WTC11 (cell line): ENCODE results near the gene TMEM202.

Source experiments
- FOXK1 ChIP-seq: sonication (generic); formaldehyde crosslinking; IDR thresholded peaks from 2 replicates; pipeline ENCODE4 v1.8.0; 2022; ENCODE audit warnings: mild to moderate bottlenecking, moderate library complexity, missing genetic modification reagents
- NFE2L1 ChIP-seq: sonication (generic); formaldehyde crosslinking; IDR thresholded peaks from 2 replicates; pipeline ENCODE4 v1.8.1; 2023; ENCODE audit warnings: missing genetic modification reagents
- SP1 ChIP-seq: sonication (generic); formaldehyde crosslinking; conservative IDR thresholded peaks from 2 replicates; pipeline ENCODE4 v1.8.1; 2022; ENCODE audit warnings: missing genetic modification reagents
- ZNF416 ChIP-seq: fragments of 250-450 bp; sonication (Bioruptor Pico); IDR thresholded peaks from 2 replicates; pipeline ENCODE4 v1.9.0; 2021; ENCODE audit warnings: mild to moderate bottlenecking, inconsistent platforms
- TF ChIP-seq, protein P1 (sequence below): sonication (generic); formaldehyde crosslinking; IDR thresholded peaks from 2 replicates; pipeline ENCODE4 v1.8.0; 2022; ENCODE audit warnings: mild to moderate bottlenecking, missing genetic modification reagents
- TF ChIP-seq, protein P2 (sequence below): fragments of 200-600 bp; IDR thresholded peaks from 2 replicates; pipeline ENCODE4 v1.8.0; 2022; ENCODE audit warnings: antibody characterized with exemption

DNA sequence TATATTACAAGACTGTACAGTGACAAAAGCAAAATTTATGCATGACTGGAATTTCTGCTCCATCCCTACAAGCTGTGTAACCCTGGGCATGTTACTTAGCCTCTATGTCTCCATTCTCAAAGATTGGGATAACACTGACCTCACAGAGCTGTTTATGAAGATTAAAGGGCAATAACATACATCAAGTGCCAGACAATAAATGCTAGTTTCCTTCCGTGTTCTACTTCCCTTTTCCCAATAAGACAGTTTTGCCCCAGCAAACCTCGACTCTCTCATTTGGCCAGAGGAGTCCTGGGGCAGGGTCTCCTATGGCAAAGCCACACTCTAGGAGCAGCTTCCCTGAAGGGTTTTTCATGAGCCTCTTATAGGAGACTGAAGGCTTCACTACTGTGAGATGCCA is 29.8 kb upstream of the TMEM202 start:
- TF ChIP-seq, protein P1, sequence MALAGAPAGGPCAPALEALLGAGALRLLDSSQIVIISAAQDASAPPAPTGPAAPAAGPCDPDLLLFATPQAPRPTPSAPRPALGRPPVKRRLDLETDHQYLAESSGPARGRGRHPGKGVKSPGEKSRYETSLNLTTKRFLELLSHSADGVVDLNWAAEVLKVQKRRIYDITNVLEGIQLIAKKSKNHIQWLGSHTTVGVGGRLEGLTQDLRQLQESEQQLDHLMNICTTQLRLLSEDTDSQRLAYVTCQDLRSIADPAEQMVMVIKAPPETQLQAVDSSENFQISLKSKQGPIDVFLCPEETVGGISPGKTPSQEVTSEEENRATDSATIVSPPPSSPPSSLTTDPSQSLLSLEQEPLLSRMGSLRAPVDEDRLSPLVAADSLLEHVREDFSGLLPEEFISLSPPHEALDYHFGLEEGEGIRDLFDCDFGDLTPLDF (CRISPR knock-in tag): no peak
- TF ChIP-seq NFE2L1 (CRISPR knock-in tag) (no peak), FOXK1 (CRISPR knock-in tag) (no peak), SP1 (CRISPR knock-in tag) (no peak), ZNF416 (CRISPR knock-in tag) (no peak)
- TF ChIP-seq, protein P2, sequence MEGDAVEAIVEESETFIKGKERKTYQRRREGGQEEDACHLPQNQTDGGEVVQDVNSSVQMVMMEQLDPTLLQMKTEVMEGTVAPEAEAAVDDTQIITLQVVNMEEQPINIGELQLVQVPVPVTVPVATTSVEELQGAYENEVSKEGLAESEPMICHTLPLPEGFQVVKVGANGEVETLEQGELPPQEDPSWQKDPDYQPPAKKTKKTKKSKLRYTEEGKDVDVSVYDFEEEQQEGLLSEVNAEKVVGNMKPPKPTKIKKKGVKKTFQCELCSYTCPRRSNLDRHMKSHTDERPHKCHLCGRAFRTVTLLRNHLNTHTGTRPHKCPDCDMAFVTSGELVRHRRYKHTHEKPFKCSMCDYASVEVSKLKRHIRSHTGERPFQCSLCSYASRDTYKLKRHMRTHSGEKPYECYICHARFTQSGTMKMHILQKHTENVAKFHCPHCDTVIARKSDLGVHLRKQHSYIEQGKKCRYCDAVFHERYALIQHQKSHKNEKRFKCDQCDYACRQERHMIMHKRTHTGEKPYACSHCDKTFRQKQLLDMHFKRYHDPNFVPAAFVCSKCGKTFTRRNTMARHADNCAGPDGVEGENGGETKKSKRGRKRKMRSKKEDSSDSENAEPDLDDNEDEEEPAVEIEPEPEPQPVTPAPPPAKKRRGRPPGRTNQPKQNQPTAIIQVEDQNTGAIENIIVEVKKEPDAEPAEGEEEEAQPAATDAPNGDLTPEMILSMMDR: no peak
